Uterus (tissue), 2 donors: ENCODE data around the gene ZNF674.

Source experiments
- CTCF ChIP-seq, 4 experiments: fragments of 200-600 bp in 2 of 4; fragments of 450-650 bp in 2 of 4; sonication (generic) in 2 of 4; IDR thresholded peaks; one replicate each; pipeline ENCODE4 v1.5.1; 2016 to 2019; ENCODE audit warnings: antibody characterized with exemption in 4 of 4, mild to moderate bottlenecking in 2 of 4, moderate library complexity in 1 of 4
- POLR2A ChIP-seq, 2 donors: fragments of 450-650 bp; IDR thresholded peaks; one replicate each; pipeline ENCODE4 v1.6.1; 2016; ENCODE audit warnings: antibody characterized with exemption in 2 of 2, mild to moderate bottlenecking in 1 of 2, moderate library complexity in 1 of 2

- TF ChIP-seq POLR2A (IDR thresholded peaks at IDR 0.05) (no peak), CTCF (IDR thresholded peaks at IDR 0.05) (no peak)
These were observed 83.5 kb downstream of the ZNF674 start for GRCh38 chrX:46461660-46462191.
